LNCAP (cell line): ENCODE results near the gene RNF135.

ENCODE experiments used
- TF ChIP-seq, protein P1 (sequence below): fragments of 450-650 bp; IDR thresholded peaks from 2 replicates; pipeline ENCODE4 v1.5.1; 2017; ENCODE audit warnings: mild to moderate bottlenecking

Gene RNF135

DNA sequence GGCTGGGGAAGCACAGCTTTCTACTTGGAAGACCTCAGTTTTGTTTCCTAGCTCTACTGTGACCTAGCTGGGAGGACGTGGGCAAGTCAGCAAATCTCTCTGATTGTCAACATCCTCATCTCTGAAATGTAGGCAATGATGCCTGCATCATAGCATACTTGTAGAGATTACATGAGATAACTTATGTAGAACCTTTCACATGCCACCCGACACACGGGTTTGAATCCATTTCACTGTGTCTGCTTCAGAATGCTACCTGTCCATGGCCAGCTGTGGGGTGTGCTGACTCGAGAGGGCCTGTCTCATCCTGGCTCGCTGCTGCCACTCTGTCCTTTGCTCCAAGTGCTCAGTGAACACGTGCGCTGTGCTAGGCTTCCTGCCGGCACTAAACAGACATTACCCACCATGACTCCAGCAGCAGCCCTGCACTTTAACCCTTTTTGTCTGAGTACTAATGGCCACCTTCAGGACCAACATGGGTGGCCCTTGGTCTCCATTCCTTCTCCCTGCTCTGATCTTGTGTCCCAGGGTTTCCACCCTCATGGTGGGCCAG lies 41.7 kb upstream of the RNF135 start:
- TF ChIP-seq, protein P1, sequence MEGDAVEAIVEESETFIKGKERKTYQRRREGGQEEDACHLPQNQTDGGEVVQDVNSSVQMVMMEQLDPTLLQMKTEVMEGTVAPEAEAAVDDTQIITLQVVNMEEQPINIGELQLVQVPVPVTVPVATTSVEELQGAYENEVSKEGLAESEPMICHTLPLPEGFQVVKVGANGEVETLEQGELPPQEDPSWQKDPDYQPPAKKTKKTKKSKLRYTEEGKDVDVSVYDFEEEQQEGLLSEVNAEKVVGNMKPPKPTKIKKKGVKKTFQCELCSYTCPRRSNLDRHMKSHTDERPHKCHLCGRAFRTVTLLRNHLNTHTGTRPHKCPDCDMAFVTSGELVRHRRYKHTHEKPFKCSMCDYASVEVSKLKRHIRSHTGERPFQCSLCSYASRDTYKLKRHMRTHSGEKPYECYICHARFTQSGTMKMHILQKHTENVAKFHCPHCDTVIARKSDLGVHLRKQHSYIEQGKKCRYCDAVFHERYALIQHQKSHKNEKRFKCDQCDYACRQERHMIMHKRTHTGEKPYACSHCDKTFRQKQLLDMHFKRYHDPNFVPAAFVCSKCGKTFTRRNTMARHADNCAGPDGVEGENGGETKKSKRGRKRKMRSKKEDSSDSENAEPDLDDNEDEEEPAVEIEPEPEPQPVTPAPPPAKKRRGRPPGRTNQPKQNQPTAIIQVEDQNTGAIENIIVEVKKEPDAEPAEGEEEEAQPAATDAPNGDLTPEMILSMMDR: no peak

GRCh38 chr17:30930495-30930894 lies 40.3 kb upstream of the RNF135 start:
- TF ChIP-seq, protein P1: no peak

DNA sequence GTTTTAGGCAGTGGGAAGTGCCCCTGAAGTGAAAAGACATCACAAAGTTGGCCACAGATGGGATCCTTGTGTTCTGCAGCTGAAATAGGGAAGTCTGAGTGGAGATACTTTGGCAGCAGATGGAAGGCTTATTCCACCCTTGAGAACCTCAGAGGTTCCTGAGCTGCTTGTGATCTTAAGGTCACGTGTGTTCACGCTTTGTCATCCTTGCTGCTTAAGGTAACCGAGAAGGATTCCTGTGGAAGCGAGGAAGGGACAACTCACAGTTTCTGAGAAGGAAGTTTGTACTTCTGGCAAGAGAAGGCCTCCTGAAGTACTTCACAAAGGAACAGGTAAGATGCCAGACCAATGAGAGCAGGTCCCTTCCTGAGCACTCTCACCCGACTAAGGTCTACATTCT lies 36.9 kb upstream of the RNF135 start:
- TF ChIP-seq, protein P1: no peak

DNA sequence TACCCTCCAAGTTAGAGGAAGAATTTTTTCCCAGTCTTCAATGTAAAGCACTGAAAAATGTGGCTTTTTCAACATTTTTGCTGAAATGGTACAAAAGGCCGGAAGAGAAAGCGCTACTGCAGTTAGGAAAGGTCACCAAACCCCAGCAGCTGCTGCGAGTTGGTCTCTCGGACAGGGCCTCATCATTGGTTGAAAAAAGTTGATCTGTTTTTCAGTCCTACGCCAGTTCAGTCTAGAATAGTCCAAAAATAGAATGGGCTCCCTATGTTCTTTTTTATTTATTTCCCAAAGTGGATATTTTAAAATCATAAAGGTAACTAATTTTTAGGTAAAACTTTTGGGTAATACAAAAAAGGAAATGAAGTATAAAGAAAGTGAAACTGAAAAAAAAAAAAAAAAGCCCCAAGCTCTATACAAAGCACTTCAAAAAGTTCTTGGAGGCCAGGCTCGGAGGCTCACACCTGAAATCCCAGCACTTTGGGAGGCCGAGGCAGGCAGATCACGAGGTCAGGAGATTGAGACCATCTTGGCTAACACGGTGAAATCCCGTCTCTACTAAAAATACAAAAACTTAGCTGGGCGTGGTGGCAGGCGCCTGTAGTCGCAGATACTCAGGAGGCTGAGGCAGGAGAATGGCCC lies 31.7 kb upstream of the RNF135 start:
- TF ChIP-seq, protein P1: no peak

- TF ChIP-seq, protein P1: no peak
These were observed 28.3 kb upstream of the RNF135 start for GRCh38 chr17:30942308-30943079.

GRCh38 chr17:30947796-30948195 lies 23.0 kb upstream of the RNF135 start:
- TF ChIP-seq, protein P1: no peak

- TF ChIP-seq, protein P1: no peak
These were observed 20.6 kb upstream of the RNF135 start for GRCh38 chr17:30950189-30950588.
